Neural progenitor cell (in vitro differentiated cells): ENCODE results near the gene H1-8.

ENCODE experiments used
- EZH2 ChIP-seq: fragments of 200-600 bp; sonication (generic); IDR thresholded peaks from 2 replicates; pipeline ENCODE4 v1.6.1; 2017; ENCODE audit warnings: antibody characterized with exemption, mild to moderate bottlenecking, moderate library complexity
- EZH2phosphoT487 ChIP-seq: fragments of 200-600 bp; sonication (generic); IDR thresholded peaks from 2 replicates; pipeline ENCODE4 v1.6.1; 2017; ENCODE audit warnings: antibody characterized with exemption
- TF ChIP-seq, protein P1 (sequence below): fragments of 200-600 bp; sonication (generic); IDR thresholded peaks from 2 replicates; pipeline ENCODE4 v1.5.1; 2017; ENCODE audit warnings: antibody characterized with exemption, mild to moderate bottlenecking

- TF ChIP-seq, protein P1, sequence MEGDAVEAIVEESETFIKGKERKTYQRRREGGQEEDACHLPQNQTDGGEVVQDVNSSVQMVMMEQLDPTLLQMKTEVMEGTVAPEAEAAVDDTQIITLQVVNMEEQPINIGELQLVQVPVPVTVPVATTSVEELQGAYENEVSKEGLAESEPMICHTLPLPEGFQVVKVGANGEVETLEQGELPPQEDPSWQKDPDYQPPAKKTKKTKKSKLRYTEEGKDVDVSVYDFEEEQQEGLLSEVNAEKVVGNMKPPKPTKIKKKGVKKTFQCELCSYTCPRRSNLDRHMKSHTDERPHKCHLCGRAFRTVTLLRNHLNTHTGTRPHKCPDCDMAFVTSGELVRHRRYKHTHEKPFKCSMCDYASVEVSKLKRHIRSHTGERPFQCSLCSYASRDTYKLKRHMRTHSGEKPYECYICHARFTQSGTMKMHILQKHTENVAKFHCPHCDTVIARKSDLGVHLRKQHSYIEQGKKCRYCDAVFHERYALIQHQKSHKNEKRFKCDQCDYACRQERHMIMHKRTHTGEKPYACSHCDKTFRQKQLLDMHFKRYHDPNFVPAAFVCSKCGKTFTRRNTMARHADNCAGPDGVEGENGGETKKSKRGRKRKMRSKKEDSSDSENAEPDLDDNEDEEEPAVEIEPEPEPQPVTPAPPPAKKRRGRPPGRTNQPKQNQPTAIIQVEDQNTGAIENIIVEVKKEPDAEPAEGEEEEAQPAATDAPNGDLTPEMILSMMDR = no peak
- TF ChIP-seq EZH2phosphoT487 = no peak
- TF ChIP-seq EZH2 = no peak
Observed at GRCh38 chr3:129561619-129562248, 18.8 kb downstream of the H1-8 start.
